Caco-2 (cell line): Measurements from ENCODE around the gene RGS7. TPM values are rescaled to one million over a fixed set of nuclear protein-coding genes. Genes with fewer than 3 reads are reported as not detected.

Experiments
- BruUV-seq: library from RNA; stranded (reverse); fragments of 400-500 nt; replicated peaks from 2 replicates; lab custom pipeline; 2021; lab: Mats Ljungman, UMichigan
- CTCF ChIA-PET: fragments of 300-600 bp; sonication (Branson Sonifier 250); formaldehyde crosslinking; loops from one replicate; lab custom pipeline; 2022; ENCODE audit warnings: antibody characterized with exemption; lab: Charles Lee
- POLR2A ChIA-PET: fragments of 300-600 bp; sonication (Branson Sonifier 250); formaldehyde crosslinking; loops from one replicate; lab custom pipeline; 2022; ENCODE audit warnings: antibody characterized with exemption; lab: Charles Lee
- DNase-seq, 2 experiments: peaks; one replicate each; pipeline versions ENCODE4 v3.0.0 to v3.0.0-alpha.2; 2020 to 2022
- H3K27me3 ChIP-seq: replicated peaks from 2 replicates; pipeline ENCODE4 v1.6.0; 2011; ENCODE audit warnings: low read length; ENCODE audit not compliant: control insufficient read depth, insufficient read depth
- H3K36me3 ChIP-seq: 2 replicates; pipeline ENCODE4 v1.5.1; 2011; ENCODE audit warnings: low read length; ENCODE audit not compliant: control insufficient read depth, insufficient read depth
- H3K4me1 ChIP-seq: fragments of 250-450 bp; sonication (Bioruptor Pico); 2 replicates; pipeline ENCODE4 v1.5.1; 2020; ENCODE audit warnings: mild to moderate bottlenecking
- H3K4me3 ChIP-seq: 2 replicates; pipeline ENCODE4 v1.5.1; 2011; ENCODE audit warnings: low read depth, mild to moderate bottlenecking, control low read depth, low read length
- H3K9me3 ChIP-seq: fragments of 250-450 bp; sonication (Bioruptor Pico); 2 replicates; pipeline ENCODE4 v1.5.1; 2020; ENCODE audit warnings: mild to moderate bottlenecking, moderate library complexity
- H3K27ac Mint-ChIP-seq: one replicate; pipeline ENCODE4 v1.8.0; 2022; ENCODE audit warnings: mixed read lengths; ENCODE audit not compliant: unreplicated experiment
- H3K27me3 Mint-ChIP-seq: one replicate; pipeline ENCODE4 v1.8.0; 2022; ENCODE audit warnings: mixed read lengths; ENCODE audit not compliant: insufficient read depth, unreplicated experiment
- H3K36me3 Mint-ChIP-seq: one replicate; pipeline ENCODE4 v1.8.0; 2022; ENCODE audit warnings: mild to moderate bottlenecking, mixed read lengths; ENCODE audit not compliant: insufficient read depth, unreplicated experiment
- H3K4me1 Mint-ChIP-seq: one replicate; pipeline ENCODE4 v1.8.0; 2022; ENCODE audit warnings: low read depth, mixed read lengths; ENCODE audit not compliant: unreplicated experiment
- H3K4me3 Mint-ChIP-seq: one replicate; pipeline ENCODE4 v1.8.0; 2022; ENCODE audit warnings: mild to moderate bottlenecking, moderate library complexity, mixed read lengths; ENCODE audit not compliant: unreplicated experiment
- H3K9me3 Mint-ChIP-seq: one replicate; pipeline ENCODE4 v1.8.0; 2022; ENCODE audit warnings: mixed read lengths; ENCODE audit not compliant: unreplicated experiment
- CTCF ChIP-seq, 2 experiments: fragments of 200-600 bp in 1 of 2; IDR thresholded peaks; 1 replicate in 1 of 2; 2 replicates in 1 of 2; pipeline versions ENCODE4 v1.5.1 to v1.8.0; 2011 to 2022; ENCODE audit warnings: antibody characterized with exemption in 1 of 2, control low read depth in 1 of 2, inconsistent platforms in 1 of 2, low read depth in 1 of 2, low read length in 1 of 2, mild to moderate bottlenecking in 1 of 2, moderate library complexity in 1 of 2; ENCODE audit not compliant: insufficient read depth in 1 of 2, severe bottlenecking in 1 of 2, unreplicated experiment in 1 of 2
- intact Hi-C: fragments of 100-400 bp; cut with micrococcal nuclease; formaldehyde crosslinking; loops from one replicate; pipeline ENCODE4 v1.10.0; 2022; ENCODE audit not compliant: unreplicated experiment
- total RNA-seq: library from RNA; stranded (reverse); gene quantifications from 2 replicates; pipeline ENCODE4 v1.2.3, GENCODE V29; 2022

RGS7 gene
- total RNA-seq, 1 experiment from 2014 or later, result not detected

- Histone ChIP-seq H3K27me3 (no peaks in the 10 kb centered on the region), H3K4me3 (no peak overlapping the region), H3K4me1 (no peaks in the 10 kb centered on the region), H3K36me3 (no peaks in the 10 kb centered on the region), H3K9me3 (no peaks in the 10 kb centered on the region)
- no peaks in the 10 kb centered on the region for H3K9me3 Mint-ChIP-seq
- H3K27me3 Mint-ChIP-seq, result no peaks in the 10 kb centered on the region
- intact Hi-C loops, result loop anchor here (5.0 kb wide), 1 partner anchor 76 kb away; no protein-coding TSS in a partner anchor
- TF ChIP-seq CTCF (IDR thresholded peaks at IDR 0.05; ENCODE audit: insufficient read depth in 1 of 2, low read depth in 1 of 2, low read length in 1 of 2, severe bottlenecking in 1 of 2, unreplicated experiment in 1 of 2), result no peak
- BruUV-seq, result no TSS peak
- no peaks in the 10 kb centered on the region for H3K36me3 Mint-ChIP-seq
- no peak for DNase-seq
- no peak overlapping the region for H3K4me3 Mint-ChIP-seq
- no peak overlapping the region for H3K27ac Mint-ChIP-seq
- H3K4me1 Mint-ChIP-seq, result no peaks in the 10 kb centered on the region
- POLR2A ChIA-PET, result no interaction called here
- CTCF ChIA-PET, result no interaction called here
These were observed 548.6 kb downstream of the RGS7 start for GRCh38 chr1:240808381-240808780.

- no peaks in the 10 kb centered on the region for H3K9me3 ChIP-seq
- H3K36me3 Mint-ChIP-seq, result no peaks in the 10 kb centered on the region
- H3K4me3 Mint-ChIP-seq, result no peak overlapping the region
- POLR2A ChIA-PET, result no interaction called here
- DNase-seq, result no peak
- no peak for TF ChIP-seq CTCF (IDR thresholded peaks at IDR 0.05; ENCODE audit: insufficient read depth in 1 of 2, low read depth in 1 of 2, low read length in 1 of 2, severe bottlenecking in 1 of 2, unreplicated experiment in 1 of 2)
- no peak overlapping the region for H3K4me3 ChIP-seq
- no TSS peak for BruUV-seq
- intact Hi-C loops, result loop anchor here (5.0 kb wide), 1 partner anchor 74 kb away; no protein-coding TSS in a partner anchor
- no peaks in the 10 kb centered on the region for H3K4me1 Mint-ChIP-seq
- no peaks in the 10 kb centered on the region for H3K36me3 ChIP-seq
- no peak overlapping the region for H3K27ac Mint-ChIP-seq
- CTCF ChIA-PET, result no interaction called here
- H3K9me3 Mint-ChIP-seq, result no peaks in the 10 kb centered on the region
- no peaks in the 10 kb centered on the region for H3K27me3 ChIP-seq
- no peaks in the 10 kb centered on the region for H3K4me1 ChIP-seq
- no peaks in the 10 kb centered on the region for H3K27me3 Mint-ChIP-seq
These were observed 550.7 kb downstream of the RGS7 start for GRCh38 chr1:240806200-240806745.

- H3K27ac Mint-ChIP-seq, result no peak overlapping the region
- no peak for DNase-seq
These were observed 552.5 kb downstream of the RGS7 start for GRCh38 chr1:240804475-240804874.

More at GRCh38 chr1:240804475-240804874, 552.5 kb downstream of the RGS7 start:
- no peaks in the 10 kb centered on the region for H3K36me3 ChIP-seq
- BruUV-seq, result no TSS peak
- H3K4me1 ChIP-seq, result no peaks in the 10 kb centered on the region
- Mint-ChIP-seq H3K4me3 (no peak overlapping the region), H3K4me1 (no peaks in the 10 kb centered on the region), H3K9me3 (no peaks in the 10 kb centered on the region), H3K36me3 (no peaks in the 10 kb centered on the region), H3K27me3 (no peaks in the 10 kb centered on the region)
- no peaks in the 10 kb centered on the region for H3K9me3 ChIP-seq
- TF ChIP-seq CTCF (IDR thresholded peaks at IDR 0.05; ENCODE audit: insufficient read depth in 1 of 2, low read depth in 1 of 2, low read length in 1 of 2, severe bottlenecking in 1 of 2, unreplicated experiment in 1 of 2), result no peak
- intact Hi-C loops, result no loop called here
- H3K27me3 ChIP-seq, result no peaks in the 10 kb centered on the region
- ChIA-PET CTCF (no interaction called here), POLR2A (no interaction called here)
- H3K4me3 ChIP-seq, result no peak overlapping the region
